PC-9 (cell line): ENCODE measurements around the gene ANKRD52.

ENCODE experiments used
- EZH2 ChIP-seq: fragments of 200-600 bp; sonication (generic); IDR thresholded peaks from 2 replicates; pipeline ENCODE4 v1.8.0; 2017; ENCODE audit warnings: antibody characterized with exemption, low read depth
- TF ChIP-seq, protein P1 (sequence below): fragments of 200-600 bp; sonication (generic); conservative IDR thresholded peaks from 2 replicates; pipeline ENCODE4 v1.6.1; 2017; ENCODE audit warnings: mixed run types, antibody characterized with exemption, mild to moderate bottlenecking, moderate library complexity

GRCh38 chr12:56299308-56299852, 41.2 kb upstream of the ANKRD52 start:
- TF ChIP-seq, protein P1, sequence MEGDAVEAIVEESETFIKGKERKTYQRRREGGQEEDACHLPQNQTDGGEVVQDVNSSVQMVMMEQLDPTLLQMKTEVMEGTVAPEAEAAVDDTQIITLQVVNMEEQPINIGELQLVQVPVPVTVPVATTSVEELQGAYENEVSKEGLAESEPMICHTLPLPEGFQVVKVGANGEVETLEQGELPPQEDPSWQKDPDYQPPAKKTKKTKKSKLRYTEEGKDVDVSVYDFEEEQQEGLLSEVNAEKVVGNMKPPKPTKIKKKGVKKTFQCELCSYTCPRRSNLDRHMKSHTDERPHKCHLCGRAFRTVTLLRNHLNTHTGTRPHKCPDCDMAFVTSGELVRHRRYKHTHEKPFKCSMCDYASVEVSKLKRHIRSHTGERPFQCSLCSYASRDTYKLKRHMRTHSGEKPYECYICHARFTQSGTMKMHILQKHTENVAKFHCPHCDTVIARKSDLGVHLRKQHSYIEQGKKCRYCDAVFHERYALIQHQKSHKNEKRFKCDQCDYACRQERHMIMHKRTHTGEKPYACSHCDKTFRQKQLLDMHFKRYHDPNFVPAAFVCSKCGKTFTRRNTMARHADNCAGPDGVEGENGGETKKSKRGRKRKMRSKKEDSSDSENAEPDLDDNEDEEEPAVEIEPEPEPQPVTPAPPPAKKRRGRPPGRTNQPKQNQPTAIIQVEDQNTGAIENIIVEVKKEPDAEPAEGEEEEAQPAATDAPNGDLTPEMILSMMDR = no peak
- no peak for TF ChIP-seq EZH2
